PC-9 (cell line): ENCODE results near the gene ARHGAP8. TPM values are rescaled to one million over a fixed set of nuclear protein-coding genes. Genes with fewer than 3 reads are reported as not detected.
"Not testable (repeated sequence)": the region's sequence is repeated elsewhere in the genome, so short reads cannot be mapped to it uniquely, and the experiment has no call there.

Source experiments
- BruUV-seq: library from RNA; stranded (reverse); fragments of 400-500 nt; replicated peaks from 2 replicates; lab custom pipeline; 2021; lab: Mats Ljungman, UMichigan
- CTCF ChIA-PET: fragments of 300-600 bp; sonication (Branson Sonifier 250); formaldehyde crosslinking; loops from one replicate; lab custom pipeline; 2022; ENCODE audit warnings: antibody characterized with exemption; lab: Charles Lee
- POLR2A ChIA-PET: fragments of 300-600 bp; sonication (Branson Sonifier 250); formaldehyde crosslinking; loops from one replicate; lab custom pipeline; 2022; ENCODE audit warnings: antibody characterized with exemption; ENCODE audit not compliant: unreplicated experiment; lab: Charles Lee
- DNase-seq, 2 experiments: peaks; one replicate each; pipeline versions ENCODE4 v3.0.0 to v3.0.0-alpha.2; 2015 to 2022; ENCODE audit warnings: mixed read lengths in 1 of 2
- H2AFZ ChIP-seq: fragments of 200-600 bp; sonication (generic); 2 replicates; pipeline ENCODE4 v1.8.1; 2017; ENCODE audit warnings: antibody characterized with exemption
- H3F3A ChIP-seq: fragments of 200-600 bp; sonication (generic); 2 replicates; pipeline ENCODE4 v1.8.1; 2017; ENCODE audit warnings: antibody characterized with exemption, mild to moderate bottlenecking, low read depth; ENCODE audit not compliant: insufficient read depth
- H3K27ac ChIP-seq: fragments of 200-600 bp; sonication (generic); 2 replicates; pipeline ENCODE4 v1.6.1; 2016; ENCODE audit warnings: mixed run types
- H3K27me3 ChIP-seq: fragments of 200-600 bp; sonication (generic); 2 replicates; pipeline ENCODE4 v1.6.1; 2016; ENCODE audit warnings: low read depth, mixed run types; ENCODE audit not compliant: insufficient read depth
- H3K36me3 ChIP-seq: fragments of 200-600 bp; sonication (generic); 2 replicates; pipeline ENCODE4 v1.6.1; 2016; ENCODE audit warnings: low read depth, mixed run types
- H3K4me1 ChIP-seq: fragments of 200-600 bp; sonication (generic); replicated peaks from 2 replicates; pipeline ENCODE4 v1.6.1; 2016; ENCODE audit warnings: mixed run types; ENCODE audit not compliant: insufficient read depth
- H3K4me2 ChIP-seq: fragments of 200-600 bp; sonication (generic); 2 replicates; pipeline ENCODE4 v1.6.1; 2017; ENCODE audit warnings: mixed run types
- H3K4me3 ChIP-seq: fragments of 200-600 bp; sonication (generic); 2 replicates; pipeline ENCODE4 v1.6.1; 2016; ENCODE audit warnings: mixed run types
- H3K79me2 ChIP-seq: fragments of 200-600 bp; sonication (generic); 2 replicates; pipeline ENCODE4 v1.6.1; 2017; ENCODE audit warnings: low read depth, mixed run types
- H3K9me2 ChIP-seq: fragments of 200-600 bp; sonication (generic); 2 replicates; pipeline ENCODE4 v1.8.1; 2017; ENCODE audit warnings: mild to moderate bottlenecking; ENCODE audit not compliant: insufficient read depth
- H3K9me3 ChIP-seq: fragments of 200-600 bp; sonication (generic); 2 replicates; pipeline ENCODE4 v1.8.1; 2016; ENCODE audit warnings: low read depth; ENCODE audit not compliant: insufficient read depth
- H4K20me1 ChIP-seq: fragments of 200-600 bp; sonication (generic); 2 replicates; pipeline ENCODE4 v1.8.1; 2017; ENCODE audit not compliant: insufficient read depth
- EZH2 ChIP-seq: fragments of 200-600 bp; sonication (generic); IDR thresholded peaks from 2 replicates; pipeline ENCODE4 v1.8.0; 2017; ENCODE audit warnings: antibody characterized with exemption, low read depth
- intact Hi-C: fragments of 100-400 bp; cut with micrococcal nuclease; formaldehyde crosslinking; loops from one replicate; pipeline ENCODE4 v1.10.0; 2022; ENCODE audit not compliant: unreplicated experiment
- total RNA-seq: library from RNA; stranded (reverse); gene quantifications from 2 replicates; pipeline ENCODE4 v1.2.3, GENCODE V29; 2021
- TF ChIP-seq, protein P1 (sequence below): fragments of 200-600 bp; sonication (generic); conservative IDR thresholded peaks from 2 replicates; pipeline ENCODE4 v1.6.1; 2017; ENCODE audit warnings: mixed run types, antibody characterized with exemption, mild to moderate bottlenecking, moderate library complexity

The ARHGAP8 gene
- total RNA-seq, 1 experiment from 2014 or later = 114 TPM

DNA sequence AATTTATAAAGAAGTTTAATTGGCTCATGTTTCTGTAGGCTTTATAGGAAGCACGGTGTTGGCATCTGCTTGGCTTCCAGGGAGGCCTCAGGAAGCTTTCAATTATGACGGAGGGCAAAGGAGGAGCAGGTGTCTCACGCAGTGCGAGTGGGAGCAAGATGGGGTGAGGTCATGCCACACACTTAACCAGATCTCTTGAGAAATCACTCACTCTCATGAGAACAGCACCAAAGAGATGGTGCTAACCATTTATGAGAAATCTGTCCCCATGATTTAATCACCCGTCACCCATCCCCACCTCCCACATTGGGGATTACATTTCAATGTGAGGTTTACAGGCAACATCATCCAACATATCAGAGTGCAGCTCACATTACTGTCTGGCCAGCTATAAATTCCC lies 103.5 kb downstream of the ARHGAP8 start:
- no peak overlapping the region for H3K4me2 ChIP-seq
- TF ChIP-seq EZH2 = no peak
- TF ChIP-seq, protein P1, sequence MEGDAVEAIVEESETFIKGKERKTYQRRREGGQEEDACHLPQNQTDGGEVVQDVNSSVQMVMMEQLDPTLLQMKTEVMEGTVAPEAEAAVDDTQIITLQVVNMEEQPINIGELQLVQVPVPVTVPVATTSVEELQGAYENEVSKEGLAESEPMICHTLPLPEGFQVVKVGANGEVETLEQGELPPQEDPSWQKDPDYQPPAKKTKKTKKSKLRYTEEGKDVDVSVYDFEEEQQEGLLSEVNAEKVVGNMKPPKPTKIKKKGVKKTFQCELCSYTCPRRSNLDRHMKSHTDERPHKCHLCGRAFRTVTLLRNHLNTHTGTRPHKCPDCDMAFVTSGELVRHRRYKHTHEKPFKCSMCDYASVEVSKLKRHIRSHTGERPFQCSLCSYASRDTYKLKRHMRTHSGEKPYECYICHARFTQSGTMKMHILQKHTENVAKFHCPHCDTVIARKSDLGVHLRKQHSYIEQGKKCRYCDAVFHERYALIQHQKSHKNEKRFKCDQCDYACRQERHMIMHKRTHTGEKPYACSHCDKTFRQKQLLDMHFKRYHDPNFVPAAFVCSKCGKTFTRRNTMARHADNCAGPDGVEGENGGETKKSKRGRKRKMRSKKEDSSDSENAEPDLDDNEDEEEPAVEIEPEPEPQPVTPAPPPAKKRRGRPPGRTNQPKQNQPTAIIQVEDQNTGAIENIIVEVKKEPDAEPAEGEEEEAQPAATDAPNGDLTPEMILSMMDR = no peak
- CTCF ChIA-PET = no interaction called here
- H3F3A ChIP-seq = 0 out of 2 replicates have a peak, but pooled peaks cover 2% of the 10 kb centered on the region
- no TSS peak for BruUV-seq
- no peaks in the 10 kb centered on the region for H3K9me3 ChIP-seq
- intact Hi-C loops = no loop called here
- no peaks in the 10 kb centered on the region for H3K9me2 ChIP-seq
- H3K4me1 ChIP-seq = no peaks in the 10 kb centered on the region
- no peaks in the 10 kb centered on the region; the same call in 1 of the 2 replicates for H4K20me1 ChIP-seq
- no peaks in the 10 kb centered on the region for H3K79me2 ChIP-seq
- H2AFZ ChIP-seq = no peak overlapping the region
- no peak overlapping the region for H3K4me3 ChIP-seq
- POLR2A ChIA-PET = no interaction called here
- DNase-seq = no peak
- H3K36me3 ChIP-seq = peaks cover 6% of the 10 kb centered on the region; the same call in 1 of the 2 replicates
- H3K27ac ChIP-seq = no peak overlapping the region
- H3K27me3 ChIP-seq = no peaks in the 10 kb centered on the region

DNA sequence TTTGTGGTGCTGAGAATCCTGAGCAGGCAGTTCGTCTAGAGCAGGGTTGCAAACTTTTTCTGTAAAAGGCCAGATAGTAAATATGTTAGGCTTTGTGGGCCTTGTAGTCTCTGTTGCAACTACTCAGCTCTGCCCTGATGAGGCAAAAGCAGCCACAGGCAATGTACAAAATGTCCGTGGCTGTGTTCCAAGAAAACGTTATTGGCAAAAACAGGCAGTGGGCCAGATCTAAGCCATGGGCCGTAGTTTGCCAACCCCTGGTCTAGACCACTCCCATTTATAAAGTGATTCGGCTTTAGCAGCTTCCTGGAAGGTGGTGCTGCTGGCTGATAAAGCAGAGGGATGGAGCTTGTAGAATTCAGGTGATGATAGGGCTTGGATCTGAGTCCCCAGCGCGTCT lies 106.4 kb downstream of the ARHGAP8 start:
- H3K4me1 ChIP-seq, DNase-seq, BruUV-seq, H3K9me3 ChIP-seq, POLR2A ChIA-PET, H3K9me2 ChIP-seq, H3K27me3 ChIP-seq, H4K20me1 ChIP-seq, intact Hi-C loops, H3K36me3 ChIP-seq, H3K79me2 ChIP-seq, CTCF ChIA-PET, H2AFZ ChIP-seq, H3K4me2 ChIP-seq, H3K27ac ChIP-seq, H3F3A ChIP-seq, H3K4me3 ChIP-seq: not testable (repeated sequence)

DNA sequence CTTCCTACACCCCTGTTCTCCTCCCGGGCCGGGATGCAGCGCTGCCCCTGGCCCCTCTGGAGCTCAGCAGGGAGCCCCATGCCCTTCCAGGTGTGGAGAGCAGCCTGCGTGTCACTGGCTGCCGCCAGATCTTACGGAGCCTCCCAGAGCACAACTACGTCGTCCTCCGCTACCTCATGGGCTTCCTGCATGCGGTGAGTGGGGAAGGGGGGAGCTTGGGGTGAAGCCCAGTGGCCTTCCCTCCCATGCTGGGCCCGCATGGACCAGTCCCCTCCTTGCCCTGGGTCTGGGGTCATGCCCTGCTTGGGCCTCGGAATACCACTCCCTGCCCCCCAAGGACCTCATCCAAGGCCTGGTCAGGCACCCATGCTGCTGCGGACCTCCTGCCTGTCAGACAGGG lies 107.3 kb downstream of the ARHGAP8 start:
- Histone ChIP-seq H3K4me1 (no peaks in the 10 kb centered on the region), H3K27me3 (no peaks in the 10 kb centered on the region), H2AFZ (no peak overlapping the region), H3F3A (no peaks in the 10 kb centered on the region), H3K4me2 (no peak overlapping the region), H3K4me3 (no peak overlapping the region), H4K20me1 (no peaks in the 10 kb centered on the region; the same call in 1 of the 2 replicates), H3K27ac (no peak overlapping the region), H3K9me2 (no peaks in the 10 kb centered on the region), H3K9me3 (no peaks in the 10 kb centered on the region), H3K36me3 (peaks cover 6% of the 10 kb centered on the region; the same call in 1 of the 2 replicates), H3K79me2 (no peaks in the 10 kb centered on the region)
- CTCF ChIA-PET = no interaction called here
- no TSS peak for BruUV-seq
- no peak for DNase-seq
- POLR2A ChIA-PET = no interaction called here
- intact Hi-C loops = no loop called here
- no peak for TF ChIP-seq EZH2
- TF ChIP-seq, protein P1 = no peak

DNA sequence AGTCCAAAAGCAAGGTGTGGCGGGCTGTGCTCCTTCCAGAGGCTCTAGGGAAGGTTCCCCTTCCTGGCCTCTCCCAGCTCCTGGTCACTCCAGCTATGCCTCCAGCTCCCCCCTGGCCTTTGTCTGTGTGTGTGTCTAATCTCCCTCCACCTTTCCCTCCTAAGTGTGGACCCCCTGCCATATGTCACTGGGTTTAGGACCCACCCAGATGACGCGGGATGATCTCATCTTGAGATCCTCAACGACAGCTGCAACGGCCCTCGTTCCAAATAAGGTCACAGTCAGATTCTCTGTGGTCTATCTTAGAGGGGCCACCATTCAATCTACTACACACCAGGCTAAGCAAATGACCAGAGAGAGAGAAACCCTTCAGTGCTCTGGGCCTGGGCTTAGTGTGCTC lies 107.9 kb downstream of the ARHGAP8 start:
- no peak for DNase-seq
- Histone ChIP-seq H3K4me2 (no peak overlapping the region), H3K27ac (no peak overlapping the region), H3K27me3 (no peaks in the 10 kb centered on the region), H3K36me3 (peaks cover 5% of the 10 kb centered on the region; the same call in 1 of the 2 replicates), H3K9me2 (no peaks in the 10 kb centered on the region), H2AFZ (no peak overlapping the region), H3K4me1 (no peaks in the 10 kb centered on the region), H3K9me3 (no peaks in the 10 kb centered on the region), H3K79me2 (no peaks in the 10 kb centered on the region), H3K4me3 (no peak overlapping the region), H4K20me1 (no peaks in the 10 kb centered on the region), H3F3A (no peaks in the 10 kb centered on the region)
- ChIA-PET POLR2A (no interaction called here), CTCF (no interaction called here)
- no TSS peak for BruUV-seq
- no peak for TF ChIP-seq EZH2
- TF ChIP-seq, protein P1 = no peak
- intact Hi-C loops = no loop called here
